Measurements from ENCODE around the gene SMARCC2. TPM values are rescaled to one million over a fixed set of nuclear protein-coding genes. Genes with fewer than 3 reads are reported as not detected.

The SMARCC2 gene
- total RNA-seq, 2 experiments from 2014 or later = 144 to 154 TPM

Other genes with a start within 250 kb of the SMARCC2 start
- gene PMEL, start 223.4 kb downstream of the SMARCC2 start, total RNA-seq = under 1 TPM; 0.10 to 0.55 TPM
- 100 to 1,000 TPM; 128 to 130 TPM for gene CDK2, start 222.7 kb downstream of the SMARCC2 start, total RNA-seq
- gene RAB5B, start 215.4 kb downstream of the SMARCC2 start, total RNA-seq = 10 to 100 TPM; 51.9 to 52.9 TPM
- 1 to 10 TPM; 5.8 to 6.8 TPM for gene SUOX, start 192.2 kb downstream of the SMARCC2 start, total RNA-seq
- gene IKZF4, start 168.4 kb downstream of the SMARCC2 start, total RNA-seq = 10 to 100 TPM; 19.9 to 20.7 TPM
- gene RPS26, start 147.6 kb downstream of the SMARCC2 start, total RNA-seq = 10 to 100 TPM; 25.2 to 27.2 TPM
- gene ERBB3, start 109.3 kb downstream of the SMARCC2 start, total RNA-seq = 1 to 10 TPM; 5.4 to 5.9 TPM
- gene PA2G4, start 84.9 kb downstream of the SMARCC2 start, total RNA-seq = 100 to 1,000 TPM; 316 to 323 TPM
- 1,000 to 10,000 TPM; 3,845 to 4,046 TPM for gene RPL41, start 72.8 kb downstream of the SMARCC2 start, total RNA-seq
- 10 to 100 TPM in 1 of 2 experiments, 1 to 10 TPM in 1; 9.1 to 10.6 TPM for gene ZC3H10, start 71.2 kb downstream of the SMARCC2 start, total RNA-seq
- gene ESYT1, start 61.2 kb downstream of the SMARCC2 start, total RNA-seq = 100 to 1,000 TPM; 317 to 333 TPM
- 10 to 100 TPM; 60.0 to 60.7 TPM for gene MYL6B, start 36.9 kb downstream of the SMARCC2 start, total RNA-seq
- gene MYL6, start 31.1 kb downstream of the SMARCC2 start, total RNA-seq = 1,000 to 10,000 TPM; 1,527 to 1,542 TPM
- gene RNF41, start 32.4 kb upstream of the SMARCC2 start, total RNA-seq = 10 to 100 TPM; 27.9 to 32.9 TPM
- 10 to 100 TPM; 64.3 to 69.5 TPM for gene NABP2, start 34.9 kb upstream of the SMARCC2 start, total RNA-seq
- under 1 TPM in 1 of 2 experiments, not detected in 1; 0.52 TPM for gene SLC39A5, start 40.6 kb upstream of the SMARCC2 start, total RNA-seq
- 10 to 100 TPM; 54.5 to 55.0 TPM for gene ANKRD52, start 68.9 kb upstream of the SMARCC2 start, total RNA-seq
- 10 to 100 TPM; 19.6 to 19.7 TPM for gene COQ10A, start 77.5 kb upstream of the SMARCC2 start, total RNA-seq
- gene CS, start 110.8 kb upstream of the SMARCC2 start, total RNA-seq = 100 to 1,000 TPM; 218 to 228 TPM
- gene CNPY2, start 126.5 kb upstream of the SMARCC2 start, total RNA-seq = 100 to 1,000 TPM; 112 to 113 TPM
- 10 to 100 TPM; 61.8 to 63.7 TPM for gene PAN2, start 144.5 kb upstream of the SMARCC2 start, total RNA-seq
- gene IL23A, start 149.4 kb upstream of the SMARCC2 start, total RNA-seq = 1 to 10 TPM; 3.5 to 3.7 TPM
- gene STAT2, start 170.6 kb upstream of the SMARCC2 start, total RNA-seq = 100 to 1,000 TPM; 193 to 194 TPM
- not detected for gene APOF, start 173.4 kb upstream of the SMARCC2 start, total RNA-seq

Data from activated CD8-positive, alpha-beta T cell treated with anti-CD3 and anti-CD28 coated beads, Interleukin-2, amount 10 ng/mL, durations not matched to agents 7 days and 5 days (primary cell).